ENCODE measurements around the gene ADCY5.

GRCh38 chr3:123416647-123417046 lies 32.2 kb downstream of the ADCY5 start:
- TF ChIP-seq, protein P1, sequence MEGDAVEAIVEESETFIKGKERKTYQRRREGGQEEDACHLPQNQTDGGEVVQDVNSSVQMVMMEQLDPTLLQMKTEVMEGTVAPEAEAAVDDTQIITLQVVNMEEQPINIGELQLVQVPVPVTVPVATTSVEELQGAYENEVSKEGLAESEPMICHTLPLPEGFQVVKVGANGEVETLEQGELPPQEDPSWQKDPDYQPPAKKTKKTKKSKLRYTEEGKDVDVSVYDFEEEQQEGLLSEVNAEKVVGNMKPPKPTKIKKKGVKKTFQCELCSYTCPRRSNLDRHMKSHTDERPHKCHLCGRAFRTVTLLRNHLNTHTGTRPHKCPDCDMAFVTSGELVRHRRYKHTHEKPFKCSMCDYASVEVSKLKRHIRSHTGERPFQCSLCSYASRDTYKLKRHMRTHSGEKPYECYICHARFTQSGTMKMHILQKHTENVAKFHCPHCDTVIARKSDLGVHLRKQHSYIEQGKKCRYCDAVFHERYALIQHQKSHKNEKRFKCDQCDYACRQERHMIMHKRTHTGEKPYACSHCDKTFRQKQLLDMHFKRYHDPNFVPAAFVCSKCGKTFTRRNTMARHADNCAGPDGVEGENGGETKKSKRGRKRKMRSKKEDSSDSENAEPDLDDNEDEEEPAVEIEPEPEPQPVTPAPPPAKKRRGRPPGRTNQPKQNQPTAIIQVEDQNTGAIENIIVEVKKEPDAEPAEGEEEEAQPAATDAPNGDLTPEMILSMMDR (conservative IDR thresholded peaks at IDR 0.05) = no peak
- no peak for TF ChIP-seq EZH2 (IDR thresholded peaks at IDR 0.05; ENCODE audit: low read depth)
